ENCODE data around the gene MSI2.

MSI2 gene

DNA sequence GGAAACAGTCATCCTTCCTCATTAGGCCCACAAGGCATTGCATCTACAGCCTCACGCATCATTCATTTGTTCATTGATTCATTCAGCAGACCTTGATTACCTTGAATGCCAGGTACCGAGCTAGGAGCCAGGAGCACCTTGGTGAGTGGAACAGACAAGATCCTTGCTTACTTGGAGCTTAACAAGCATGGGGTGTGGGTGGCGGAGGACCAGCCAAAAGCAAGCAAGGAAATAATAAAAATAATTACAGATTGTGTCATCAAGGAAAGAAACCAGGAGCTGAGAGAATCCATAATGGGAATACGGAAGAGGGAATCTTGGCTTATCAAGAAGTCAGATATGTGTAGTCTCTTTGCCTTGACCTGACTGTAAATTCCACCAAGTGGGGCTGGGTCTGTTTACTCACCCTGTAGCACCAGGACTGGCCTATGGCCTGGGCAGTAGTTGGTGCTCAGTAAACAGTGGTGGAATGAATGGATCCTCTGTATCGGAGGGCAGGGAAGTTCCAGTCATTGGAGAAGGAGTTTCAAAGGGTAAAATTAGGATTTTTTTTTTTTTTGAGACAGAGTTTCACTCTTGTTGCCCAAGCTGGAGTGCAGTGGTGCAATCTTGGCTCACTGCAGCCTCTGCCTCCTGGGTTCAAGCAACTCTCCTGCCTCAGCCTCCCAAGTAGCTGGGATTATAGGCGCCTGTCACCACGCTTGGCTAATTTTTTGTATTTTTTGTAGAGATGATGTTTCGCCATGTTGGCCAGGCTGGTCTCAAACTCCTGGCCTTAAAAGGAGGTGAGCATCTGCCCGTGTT is 157.7 kb downstream of the MSI2 start:
- Histone ChIP-seq H3K9ac (ENCODE audit: low read depth, low read length) (no peak overlapping the region), H3K9me3 (ENCODE audit: control insufficient read depth, insufficient read depth, low read length) (no peaks in the 10 kb centered on the region), H3K36me3 (ENCODE audit: insufficient read depth, low read length) (no peaks in the 10 kb centered on the region), H3K4me1 (ENCODE audit: insufficient read depth, low read length) (peaks cover 5% of the 10 kb centered on the region)

DNA sequence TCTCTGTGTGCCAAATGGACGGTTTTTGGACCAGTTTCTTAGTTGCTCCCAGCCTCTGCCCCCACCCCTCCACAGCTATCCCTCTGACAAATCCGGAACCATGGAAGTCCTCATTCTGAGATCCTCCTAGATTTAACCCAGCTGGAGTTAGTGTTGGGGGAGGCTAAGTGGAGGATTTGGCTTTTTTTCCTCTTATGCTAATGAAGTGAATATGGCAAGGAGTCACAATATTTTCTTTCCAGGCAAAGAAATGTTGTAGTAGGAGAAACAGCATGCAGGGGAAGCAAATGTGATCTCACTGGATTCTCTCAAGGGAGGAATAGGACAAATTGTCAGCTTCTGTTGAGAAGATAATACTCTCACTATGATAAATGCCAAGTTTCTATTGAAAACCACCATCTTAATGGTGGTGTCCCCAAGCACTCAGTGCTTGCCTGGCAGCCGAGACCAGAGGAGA is 159.5 kb downstream of the MSI2 start:
- no peaks in the 10 kb centered on the region for H3K4me1 ChIP-seq (ENCODE audit: insufficient read depth, low read length)
- no peaks in the 10 kb centered on the region for H3K36me3 ChIP-seq (ENCODE audit: insufficient read depth, low read length)
- H3K9me3 ChIP-seq (ENCODE audit: control insufficient read depth, insufficient read depth, low read length) = no peaks in the 10 kb centered on the region
- H3K9ac ChIP-seq (ENCODE audit: low read depth, low read length) = no peak overlapping the region

DNA sequence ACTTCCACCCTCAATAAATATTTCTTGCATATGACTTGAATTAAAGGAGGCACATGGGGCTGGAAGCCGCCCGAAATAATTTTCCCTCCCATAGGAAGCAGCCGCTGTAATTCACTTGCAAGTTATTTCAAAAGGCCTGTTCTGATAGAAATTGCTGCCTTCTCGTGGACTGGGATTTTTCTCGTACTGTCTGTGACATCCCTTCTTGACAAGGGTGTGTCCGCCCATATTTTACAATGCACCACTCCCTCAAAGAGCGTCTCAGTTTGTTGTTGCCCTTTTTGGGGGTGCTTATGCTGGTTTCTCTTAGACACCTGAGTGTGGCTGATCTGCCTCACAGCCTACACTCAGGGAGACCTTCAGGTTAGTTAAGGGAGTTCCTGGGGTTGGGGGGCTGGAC is 160.0 kb downstream of the MSI2 start:
- Histone ChIP-seq H3K4me1 (ENCODE audit: insufficient read depth, low read length) (no peaks in the 10 kb centered on the region), H3K36me3 (ENCODE audit: insufficient read depth, low read length) (no peaks in the 10 kb centered on the region), H3K9me3 (ENCODE audit: control insufficient read depth, insufficient read depth, low read length) (no peaks in the 10 kb centered on the region), H3K9ac (ENCODE audit: low read depth, low read length) (no peak overlapping the region)

DNA sequence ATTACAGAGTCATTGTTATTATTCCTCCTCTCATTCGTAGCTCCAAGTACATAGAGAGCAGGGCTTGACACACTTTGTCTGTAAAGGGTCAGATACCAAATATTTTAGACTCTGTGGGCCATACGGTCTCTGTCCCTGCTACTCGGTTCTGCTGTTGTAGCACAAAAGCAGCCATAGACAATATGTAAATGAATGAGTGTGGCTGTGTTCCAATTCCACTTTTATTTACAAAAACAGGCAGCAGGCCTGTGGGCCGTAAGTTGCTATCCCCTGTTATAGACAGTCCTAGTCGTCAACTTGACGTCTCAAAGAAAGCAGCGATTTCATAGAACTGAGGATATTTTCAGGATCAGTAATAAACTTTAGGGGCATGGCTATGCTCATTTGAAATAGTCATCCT is 161.6 kb downstream of the MSI2 start:
- no peaks in the 10 kb centered on the region for H3K4me1 ChIP-seq (ENCODE audit: insufficient read depth, low read length)
- no peaks in the 10 kb centered on the region for H3K9me3 ChIP-seq (ENCODE audit: control insufficient read depth, insufficient read depth, low read length)
- no peaks in the 10 kb centered on the region for H3K36me3 ChIP-seq (ENCODE audit: insufficient read depth, low read length)
- no peak overlapping the region for H3K9ac ChIP-seq (ENCODE audit: low read depth, low read length)

DNA sequence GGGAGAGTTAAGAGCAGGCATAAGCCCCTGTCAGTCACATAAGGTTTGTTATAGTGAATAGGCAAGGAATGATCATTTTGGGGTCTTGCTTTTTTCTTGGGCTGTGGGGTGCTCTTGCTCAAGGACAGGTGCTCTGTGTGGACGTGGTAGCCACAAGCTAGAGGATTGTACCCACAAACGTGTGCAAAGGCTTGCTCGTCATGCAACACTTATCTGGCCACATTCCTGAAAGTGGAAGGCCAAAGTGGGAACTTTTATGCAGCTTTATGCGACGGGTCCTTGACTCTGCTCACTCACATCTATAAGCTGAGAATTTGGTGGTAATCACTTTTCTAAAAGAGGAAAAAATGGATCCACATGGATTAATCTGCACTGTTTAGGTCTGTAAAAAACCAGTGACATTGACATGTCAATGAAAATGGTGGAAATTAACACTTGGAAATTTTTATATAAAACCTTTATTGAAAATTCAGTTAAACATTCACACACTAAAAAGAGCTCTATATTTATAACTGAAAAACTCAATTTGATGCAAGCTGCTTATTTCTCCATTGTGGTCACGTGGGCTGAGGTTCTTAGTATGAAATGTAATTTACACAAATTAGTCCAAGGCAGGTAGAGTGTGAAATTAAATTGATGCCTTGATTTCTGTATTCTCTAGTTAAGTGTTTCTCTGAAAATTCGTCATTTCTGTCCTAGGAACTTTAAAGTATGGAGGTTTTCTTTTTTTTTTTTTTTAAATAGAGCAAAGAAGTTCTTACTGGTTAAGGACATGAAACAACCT is 162.3 kb downstream of the MSI2 start:
- H3K36me3 ChIP-seq (ENCODE audit: insufficient read depth, low read length) = no peaks in the 10 kb centered on the region
- H3K9ac ChIP-seq (ENCODE audit: low read depth, low read length) = no peak overlapping the region
- H3K9me3 ChIP-seq (ENCODE audit: control insufficient read depth, insufficient read depth, low read length) = no peaks in the 10 kb centered on the region
- no peaks in the 10 kb centered on the region for H3K4me1 ChIP-seq (ENCODE audit: insufficient read depth, low read length)

DNA sequence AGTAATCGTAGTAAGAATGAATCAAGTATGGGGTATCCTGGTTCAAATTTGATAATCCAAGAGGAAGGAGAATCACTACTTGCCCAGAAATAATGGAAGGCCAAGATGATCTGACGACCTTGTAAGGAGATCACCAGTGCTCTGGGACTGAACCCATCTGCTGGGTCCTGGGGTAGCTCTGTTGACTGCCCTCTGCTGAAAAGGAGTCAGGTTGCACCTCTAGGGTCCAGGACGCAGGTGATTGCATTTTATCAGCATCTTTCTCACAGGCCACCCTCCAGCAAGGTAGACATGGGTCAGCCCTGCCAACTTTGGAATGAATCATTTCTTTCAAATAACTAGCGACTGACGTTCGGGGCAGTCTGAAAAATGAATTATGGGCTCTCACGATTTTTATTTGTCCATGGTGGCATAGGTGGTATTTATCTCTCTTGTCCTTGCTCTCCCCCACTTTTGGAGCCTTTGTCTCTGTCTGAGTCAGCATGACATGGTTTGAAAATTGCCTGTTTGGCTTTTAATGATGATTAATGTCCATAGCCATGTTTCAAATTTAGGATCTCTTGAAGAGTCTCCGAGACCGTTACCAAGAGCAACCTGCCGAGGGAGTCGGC is 163.7 kb downstream of the MSI2 start:
- no peaks in the 10 kb centered on the region; the same call in 1 of the 2 replicates for H3K9me3 ChIP-seq (ENCODE audit: control insufficient read depth, insufficient read depth, low read length)
- H3K36me3 ChIP-seq (ENCODE audit: insufficient read depth, low read length) = no peaks in the 10 kb centered on the region
- peaks cover 5% of the 10 kb centered on the region for H3K4me1 ChIP-seq (ENCODE audit: insufficient read depth, low read length)
- no peak overlapping the region for H3K9ac ChIP-seq (ENCODE audit: low read depth, low read length)

DNA sequence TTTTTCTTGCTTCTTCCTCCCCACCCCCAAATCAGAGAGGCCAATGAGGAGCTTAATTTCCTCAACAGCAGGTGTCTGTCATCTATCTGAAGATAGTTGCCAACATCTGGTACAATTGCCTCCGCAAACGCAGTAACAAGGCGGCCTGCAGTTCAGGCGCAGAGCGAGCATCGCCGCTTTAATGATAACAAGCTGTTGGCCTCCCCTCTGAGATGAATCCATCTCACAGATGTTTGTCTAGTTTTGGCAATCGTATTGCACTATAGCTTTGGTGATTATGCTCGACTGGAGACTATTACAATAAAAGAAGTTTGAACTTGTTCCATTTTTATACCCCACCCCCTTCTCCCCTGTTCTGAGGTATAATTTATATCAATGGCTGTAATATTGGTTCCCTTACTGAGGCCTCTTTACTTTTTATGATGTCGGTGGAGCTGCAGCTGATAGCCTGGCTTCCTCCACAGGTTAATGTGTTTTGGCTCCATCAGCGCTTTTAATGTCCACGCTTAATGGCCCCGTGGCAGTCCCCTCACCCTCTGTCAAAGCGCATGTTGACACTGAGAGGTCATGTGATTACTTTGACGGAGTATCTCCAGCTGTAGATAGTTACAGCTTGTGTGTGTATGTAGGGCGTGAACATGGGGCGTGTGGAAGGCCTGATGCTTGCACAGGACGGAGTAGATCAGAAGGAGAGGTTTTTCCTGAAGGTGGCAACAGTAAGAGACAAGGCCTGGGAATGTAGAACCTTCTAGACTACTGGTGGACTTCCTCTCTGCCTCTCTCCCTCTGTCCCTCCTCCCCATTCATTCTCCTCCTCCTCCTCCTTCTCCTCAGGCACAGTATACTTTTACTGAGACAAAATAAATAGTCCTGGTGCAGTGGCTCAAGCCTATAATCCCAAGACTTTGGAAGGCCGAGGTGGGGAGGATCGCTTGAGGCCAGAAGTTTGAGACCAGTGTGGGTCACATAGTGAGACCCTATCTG is 164.7 kb downstream of the MSI2 start:
- H3K9ac ChIP-seq (ENCODE audit: low read depth, low read length) = no peak overlapping the region

DNA sequence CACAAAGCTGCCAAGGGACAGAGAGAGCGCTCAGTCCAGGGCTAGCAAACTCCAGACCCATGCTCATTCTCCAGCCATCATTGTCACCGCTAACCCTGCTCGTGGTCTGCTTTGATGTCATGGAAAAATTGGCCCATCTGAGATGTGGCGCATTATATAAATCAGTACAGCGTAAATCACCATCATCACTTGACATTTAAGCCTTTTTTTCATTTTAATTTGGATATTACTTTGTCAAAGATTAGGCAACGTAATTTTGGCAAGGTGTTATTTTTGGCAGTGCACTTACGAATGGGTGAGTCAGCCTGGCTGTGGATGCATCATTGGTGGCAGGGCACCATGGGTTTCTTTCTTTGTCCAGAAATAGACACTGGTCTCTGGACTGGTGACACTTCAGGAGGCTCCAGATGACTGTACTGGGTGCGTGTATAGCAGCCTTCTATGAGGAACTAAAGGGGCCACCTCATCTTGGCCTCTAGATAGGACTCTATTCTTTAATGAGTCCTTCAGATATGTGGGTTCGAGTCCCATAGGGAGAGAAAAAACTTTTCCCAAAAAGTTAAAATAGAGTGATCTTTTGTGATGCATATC is 166.3 kb downstream of the MSI2 start:
- Histone ChIP-seq H3K9ac (ENCODE audit: low read depth, low read length) (no peak overlapping the region), H3K4me1 (ENCODE audit: insufficient read depth, low read length) (peaks cover 25% of the 10 kb centered on the region), H3K36me3 (ENCODE audit: insufficient read depth, low read length) (no peaks in the 10 kb centered on the region), H3K9me3 (ENCODE audit: control insufficient read depth, insufficient read depth, low read length) (no peaks in the 10 kb centered on the region; the same call in 1 of the 2 replicates)

More for the DNA sequence above, 164.7 kb downstream of the MSI2 start:
- Histone ChIP-seq H3K9me3 (ENCODE audit: control insufficient read depth, insufficient read depth, low read length) (no peaks in the 10 kb centered on the region; the same call in 1 of the 2 replicates), H3K4me1 (ENCODE audit: insufficient read depth, low read length) (peaks cover 15% of the 10 kb centered on the region), H3K36me3 (ENCODE audit: insufficient read depth, low read length) (no peaks in the 10 kb centered on the region)

DNA sequence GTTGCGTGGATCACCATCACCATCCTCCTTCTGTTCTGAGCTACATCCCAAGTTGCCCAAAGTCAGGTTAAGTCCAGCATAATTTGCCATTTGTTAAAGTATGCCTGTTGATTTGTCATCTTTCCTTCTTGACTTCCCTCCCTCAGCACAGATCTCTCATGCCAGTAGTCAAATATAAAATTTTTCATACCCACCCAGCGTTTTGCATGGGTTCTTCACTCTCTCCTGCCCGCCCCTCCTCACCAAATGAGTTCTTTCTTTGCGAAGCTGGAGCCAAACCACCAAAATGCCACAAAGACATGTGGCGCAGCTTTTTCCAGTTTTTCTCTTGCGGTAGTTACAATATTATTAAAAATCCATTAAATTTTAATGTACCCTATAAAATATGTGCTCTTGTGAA is 167.2 kb downstream of the MSI2 start:
- H3K9ac ChIP-seq (ENCODE audit: low read depth, low read length) = no peak overlapping the region
- H3K36me3 ChIP-seq (ENCODE audit: insufficient read depth, low read length) = no peaks in the 10 kb centered on the region
- peaks cover 25% of the 10 kb centered on the region for H3K4me1 ChIP-seq (ENCODE audit: insufficient read depth, low read length)
- H3K9me3 ChIP-seq (ENCODE audit: control insufficient read depth, insufficient read depth, low read length) = no peaks in the 10 kb centered on the region; the same call in 1 of the 2 replicates

DNA sequence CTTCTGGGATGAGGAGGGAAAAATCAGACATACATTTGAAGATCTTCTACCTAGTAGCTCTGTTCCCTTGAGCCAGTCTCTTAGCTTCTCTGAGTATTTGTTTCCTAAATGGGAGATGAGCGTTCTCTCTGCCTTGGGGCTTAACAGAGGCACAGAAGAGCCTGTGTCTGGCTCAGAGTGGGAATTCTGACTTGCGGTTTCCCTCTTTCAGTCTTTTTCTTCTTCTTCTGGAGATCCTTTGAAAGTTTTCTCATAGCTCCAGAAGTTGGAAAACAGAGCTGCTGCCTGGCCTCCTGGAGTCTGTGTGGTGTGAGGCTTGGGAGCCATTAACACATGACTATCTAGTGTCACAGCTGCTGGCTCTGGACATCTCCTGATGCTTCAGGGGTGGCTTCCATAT is 167.9 kb downstream of the MSI2 start:
- Histone ChIP-seq H3K9ac (ENCODE audit: low read depth, low read length) (no peak overlapping the region), H3K9me3 (ENCODE audit: control insufficient read depth, insufficient read depth, low read length) (no peaks in the 10 kb centered on the region; the same call in 1 of the 2 replicates), H3K36me3 (ENCODE audit: insufficient read depth, low read length) (no peaks in the 10 kb centered on the region), H3K4me1 (ENCODE audit: insufficient read depth, low read length) (peaks cover 25% of the 10 kb centered on the region)

DNA sequence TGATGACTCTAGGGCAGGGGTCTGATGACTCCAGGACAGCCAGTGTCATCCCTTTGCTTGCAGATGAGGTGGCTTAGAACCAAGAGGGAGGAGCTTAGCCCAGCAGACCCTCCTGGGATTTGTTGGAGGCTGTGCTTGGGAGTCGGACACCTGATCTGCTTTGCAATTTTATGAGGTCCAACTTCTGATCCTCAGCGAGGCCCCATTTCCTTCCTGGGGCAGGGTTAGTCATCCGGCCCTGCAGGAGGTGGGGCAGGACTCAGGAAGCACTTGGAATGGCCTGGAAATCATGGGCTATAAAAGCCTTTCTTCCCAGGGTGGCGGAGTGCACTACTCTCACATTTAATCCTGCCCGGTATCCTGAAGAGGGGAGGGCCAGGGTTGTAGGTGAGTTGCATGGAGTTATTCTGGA is 168.5 kb downstream of the MSI2 start:
- peaks cover 25% of the 10 kb centered on the region for H3K4me1 ChIP-seq (ENCODE audit: insufficient read depth, low read length)
- H3K36me3 ChIP-seq (ENCODE audit: insufficient read depth, low read length) = no peaks in the 10 kb centered on the region
- H3K9ac ChIP-seq (ENCODE audit: low read depth, low read length) = no peak overlapping the region
- no peaks in the 10 kb centered on the region; the same call in 1 of the 2 replicates for H3K9me3 ChIP-seq (ENCODE audit: control insufficient read depth, insufficient read depth, low read length)

DNA sequence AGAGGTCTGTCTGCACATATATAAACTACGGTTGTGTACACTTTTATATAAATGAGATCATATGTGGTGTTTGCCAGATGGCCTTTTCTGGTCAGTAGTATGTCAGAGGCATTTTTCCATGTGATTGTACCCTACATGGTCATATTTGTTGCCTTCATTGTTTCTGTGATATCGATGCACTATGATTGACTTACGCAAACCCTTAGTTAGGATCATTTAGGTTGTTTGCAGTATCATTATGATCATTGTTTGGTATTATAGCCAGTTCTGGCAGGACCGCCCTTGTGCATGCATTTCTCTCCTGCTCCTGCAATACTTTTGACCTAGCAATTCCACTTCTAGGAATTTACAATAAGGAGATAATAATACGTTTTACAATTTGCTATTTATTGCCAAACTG is 169.1 kb downstream of the MSI2 start:
- peaks cover 25% of the 10 kb centered on the region for H3K4me1 ChIP-seq (ENCODE audit: insufficient read depth, low read length)
- H3K36me3 ChIP-seq (ENCODE audit: insufficient read depth, low read length) = no peaks in the 10 kb centered on the region
- H3K9me3 ChIP-seq (ENCODE audit: control insufficient read depth, insufficient read depth, low read length) = no peaks in the 10 kb centered on the region; the same call in 1 of the 2 replicates
- H3K9ac ChIP-seq (ENCODE audit: low read depth, low read length) = no peak overlapping the region
